ENCODE results near the gene NCKAP5.

- TF ChIP-seq POLR2A (IDR thresholded peaks at IDR 0.05; ENCODE audit: low read depth, low read length), result no peak
- TF ChIP-seq TAF1 (IDR thresholded peaks at IDR 0.05; ENCODE audit: borderline replicate concordance, low read depth, low read length), result no peak
- no peak for TF ChIP-seq POLR2AphosphoS5 (IDR thresholded peaks at IDR 0.05; ENCODE audit: low read depth, low read length)
Measured at GRCh38 chr2:133421516-133422324, 146.5 kb downstream of the NCKAP5 start.

Data from GM12892 (cell line).